MM.1S (cell line): ENCODE measurements around the gene TEAD4.

Experiments used
- DNase-seq: peaks from one replicate; pipeline ENCODE4 v3.0.0-alpha.2; 2015
- H2AFZ ChIP-seq: fragments of 300-600 bp; sonication (generic); 2 replicates; pipeline ENCODE4 v1.6.0; 2016; ENCODE audit warnings: antibody characterized with exemption, low read length
- H3F3A ChIP-seq: fragments of 300-600 bp; sonication (generic); 2 replicates; pipeline ENCODE4 v1.6.1; 2016; ENCODE audit warnings: mild to moderate bottlenecking, antibody characterized with exemption, low read length, moderate library complexity, mixed read lengths; ENCODE audit not compliant: insufficient read depth
- H3K27ac ChIP-seq: fragments of 300-600 bp; sonication (generic); 2 replicates; pipeline ENCODE4 v1.5.1; 2016; ENCODE audit warnings: mild to moderate bottlenecking, low read length
- H3K27me3 ChIP-seq: fragments of 300-600 bp; sonication (generic); replicated peaks from 2 replicates; pipeline ENCODE4 v1.6.0; 2016; ENCODE audit warnings: low read length; ENCODE audit not compliant: insufficient read depth
- H3K36me3 ChIP-seq: fragments of 300-600 bp; sonication (generic); replicated peaks from 2 replicates; pipeline ENCODE4 v1.6.1; 2016; ENCODE audit warnings: mild to moderate bottlenecking, low read length, mixed read lengths; ENCODE audit not compliant: insufficient read depth
- H3K4me1 ChIP-seq: fragments of 300-600 bp; sonication (generic); 2 replicates; pipeline ENCODE4 v1.6.1; 2016; ENCODE audit warnings: low read length, mixed read lengths
- H3K4me2 ChIP-seq: fragments of 300-600 bp; sonication (generic); 2 replicates; pipeline ENCODE4 v1.6.0; 2016; ENCODE audit warnings: low read depth, low read length
- H3K4me3 ChIP-seq: fragments of 300-600 bp; sonication (generic); 2 replicates; pipeline ENCODE4 v1.5.1; 2016; ENCODE audit warnings: low read length, mixed read lengths
- H3K79me2 ChIP-seq: fragments of 300-600 bp; sonication (generic); 2 replicates; pipeline ENCODE4 v1.6.1; 2016; ENCODE audit warnings: mixed run types, low read length, mixed read lengths
- H3K9ac ChIP-seq: fragments of 300-600 bp; sonication (generic); 2 replicates; pipeline ENCODE4 v1.6.1; 2016; ENCODE audit warnings: low read length, mixed read lengths
- H3K9me2 ChIP-seq: fragments of 300-600 bp; sonication (generic); replicated peaks from 2 replicates; pipeline ENCODE4 v1.6.1; 2016; ENCODE audit warnings: mild to moderate bottlenecking, low read length, mixed read lengths; ENCODE audit not compliant: insufficient read depth
- H3K9me3 ChIP-seq: fragments of 300-600 bp; sonication (generic); replicated peaks from 2 replicates; pipeline ENCODE4 v1.6.1; 2016; ENCODE audit warnings: mild to moderate bottlenecking, low read length, mixed read lengths; ENCODE audit not compliant: insufficient read depth
- H4K20me1 ChIP-seq: fragments of 300-600 bp; sonication (generic); 2 replicates; pipeline ENCODE4 v1.6.1; 2016; ENCODE audit warnings: mild to moderate bottlenecking, low read length, moderate library complexity, mixed read lengths; ENCODE audit not compliant: insufficient read depth
- CTCF ChIP-seq: fragments of 300-600 bp; sonication (generic); IDR thresholded peaks from 2 replicates; pipeline ENCODE4 v1.5.1; 2016; ENCODE audit warnings: antibody characterized with exemption, low read length, mixed read lengths
- EZH2 ChIP-seq: fragments of 300-600 bp; sonication (generic); optimal IDR thresholded peaks from 2 replicates; pipeline ENCODE3; 2017; ENCODE audit warnings: low read depth, mild to moderate bottlenecking, antibody characterized with exemption, low read length, mixed read lengths
- EZH2phosphoT487 ChIP-seq: fragments of 300-600 bp; sonication (generic); IDR thresholded peaks from 2 replicates; pipeline ENCODE4 v1.6.1; 2018; ENCODE audit warnings: antibody characterized with exemption, low read length

The TEAD4 gene

GRCh38 chr12:3010214-3010930 is 51.2 kb downstream of the TEAD4 start:
- no peaks in the 10 kb centered on the region for H3K79me2 ChIP-seq
- no peak for DNase-seq
- H3K9ac ChIP-seq = no peak overlapping the region
- H3K4me1 ChIP-seq = no peaks in the 10 kb centered on the region
- TF ChIP-seq EZH2phosphoT487 (no peak), CTCF (no peak), EZH2 (no peak)
- no peak overlapping the region for H3K27ac ChIP-seq
- no peaks in the 10 kb centered on the region for H3K9me3 ChIP-seq
- H3F3A ChIP-seq = no peaks in the 10 kb centered on the region
- H2AFZ ChIP-seq = no peak overlapping the region
- H3K4me2 ChIP-seq = no peak overlapping the region
- no peak overlapping the region for H3K4me3 ChIP-seq
- H3K9me2 ChIP-seq = no peaks in the 10 kb centered on the region
- no peaks in the 10 kb centered on the region for H3K36me3 ChIP-seq
- H3K27me3 ChIP-seq = no peaks in the 10 kb centered on the region
- H4K20me1 ChIP-seq = no peaks in the 10 kb centered on the region

- no peak for DNase-seq
- Histone ChIP-seq H3F3A (no peaks in the 10 kb centered on the region), H3K36me3 (no peaks in the 10 kb centered on the region), H2AFZ (no peak overlapping the region), H3K4me3 (no peak overlapping the region), H3K9me3 (no peaks in the 10 kb centered on the region), H3K27ac (no peak overlapping the region), H4K20me1 (no peaks in the 10 kb centered on the region), H3K4me1 (no peaks in the 10 kb centered on the region), H3K4me2 (no peak overlapping the region), H3K9ac (no peak overlapping the region), H3K27me3 (no peaks in the 10 kb centered on the region), H3K9me2 (no peaks in the 10 kb centered on the region), H3K79me2 (no peaks in the 10 kb centered on the region)
- no peak for TF ChIP-seq EZH2
- TF ChIP-seq EZH2phosphoT487 = no peak
- TF ChIP-seq CTCF = no peak
These were observed 53.6 kb downstream of the TEAD4 start for GRCh38 chr12:3012786-3013185.

GRCh38 chr12:3014641-3015040 is 55.4 kb downstream of the TEAD4 start:
- H3K9me3 ChIP-seq = no peaks in the 10 kb centered on the region
- DNase-seq = no peak
- no peaks in the 10 kb centered on the region for H3K79me2 ChIP-seq
- no peaks in the 10 kb centered on the region for H3K4me1 ChIP-seq
- no peak for TF ChIP-seq EZH2phosphoT487
- TF ChIP-seq EZH2 = no peak
- TF ChIP-seq CTCF = no peak
- no peaks in the 10 kb centered on the region for H3K27me3 ChIP-seq
- no peak overlapping the region for H3K27ac ChIP-seq
- no peak overlapping the region for H3K9ac ChIP-seq
- no peak overlapping the region for H2AFZ ChIP-seq
- H3K36me3 ChIP-seq = no peaks in the 10 kb centered on the region
- no peaks in the 10 kb centered on the region for H3K9me2 ChIP-seq
- no peaks in the 10 kb centered on the region for H3F3A ChIP-seq
- H3K4me2 ChIP-seq = no peak overlapping the region
- no peak overlapping the region for H3K4me3 ChIP-seq
- H4K20me1 ChIP-seq = no peaks in the 10 kb centered on the region
